Liver (tissue), 9 donors: Measurements from ENCODE around the gene SLC12A6. TPM values are rescaled to one million over a fixed set of nuclear protein-coding genes. Genes with fewer than 3 reads are reported as not detected.

Experiments used
- DNase-seq: peaks from one replicate; pipeline ENCODE4 v3.0.0-alpha.2; 2017; ENCODE audit warnings: low spot score
- H3K27ac ChIP-seq, 2 donors: one replicate each; pipeline ENCODE4 v1.7.0; 2013; ENCODE audit warnings: inconsistent platforms in 2 of 2, low read length in 2 of 2, control low read depth in 1 of 2, low read depth in 1 of 2, mild to moderate bottlenecking in 1 of 2
- H3K27me3 ChIP-seq, 4 donors: one replicate each; pipeline versions ENCODE4 v1.6.1 to v1.7.0; 2013; ENCODE audit warnings: low read length in 3 of 4, inconsistent platforms in 1 of 4, mild to moderate bottlenecking in 1 of 4, moderate library complexity in 1 of 4; ENCODE audit not compliant: control insufficient read depth in 4 of 4, insufficient read depth in 4 of 4
- H3K36me3 ChIP-seq, 4 donors: one replicate each; pipeline versions ENCODE4 v1.6.1 to v1.7.0; 2013; ENCODE audit warnings: low read length in 3 of 4, mild to moderate bottlenecking in 3 of 4, low read depth in 1 of 4, moderate library complexity in 1 of 4; ENCODE audit not compliant: control insufficient read depth in 4 of 4, insufficient read depth in 3 of 4
- H3K4me1 ChIP-seq, 4 donors: one replicate each; pipeline versions ENCODE4 v1.6.1 to v1.7.0; 2013; ENCODE audit warnings: low read length in 3 of 4, mild to moderate bottlenecking in 3 of 4, moderate library complexity in 1 of 4; ENCODE audit not compliant: control insufficient read depth in 4 of 4, insufficient read depth in 4 of 4
- H3K4me3 ChIP-seq, 3 donors: one replicate each; pipeline versions ENCODE4 v1.6.1 to v1.7.0; 2013; ENCODE audit warnings: low read length in 3 of 3, control low read depth in 1 of 3, low read depth in 1 of 3, mild to moderate bottlenecking in 1 of 3
- H3K9ac ChIP-seq, 2 donors: one replicate each; pipeline ENCODE4 v1.7.0; 2013; ENCODE audit warnings: low read length in 2 of 2, mild to moderate bottlenecking in 2 of 2, moderate library complexity in 2 of 2, control low read depth in 1 of 2, low read depth in 1 of 2
- H3K9me3 ChIP-seq, 4 donors: one replicate each; pipeline versions ENCODE4 v1.6.1 to v1.7.0; 2013; ENCODE audit warnings: low read length in 3 of 4; ENCODE audit not compliant: control insufficient read depth in 4 of 4
- EGR1 ChIP-seq, 2 donors: IDR thresholded peaks; 2 replicates each; pipeline ENCODE4 v1.6.1; 2016 to 2018; ENCODE audit warnings: antibody characterized with exemption in 2 of 2, low read depth in 2 of 2
- FOXA1 ChIP-seq: IDR thresholded peaks from 2 replicates; pipeline ENCODE4 v1.6.1; 2016; ENCODE audit warnings: antibody characterized with exemption
- FOXA2 ChIP-seq: IDR thresholded peaks from 2 replicates; pipeline ENCODE4 v1.6.1; 2016; ENCODE audit warnings: antibody characterized with exemption
- HNF4A ChIP-seq, 2 donors: conservative IDR thresholded peaks; 2 replicates each; pipeline ENCODE4 v1.6.1; 2016; ENCODE audit warnings: antibody characterized with exemption in 2 of 2, mild to moderate bottlenecking in 2 of 2
- HNF4G ChIP-seq: IDR thresholded peaks from 2 replicates; pipeline ENCODE4 v1.6.1; 2016; ENCODE audit warnings: antibody characterized with exemption
- JUND ChIP-seq, 2 donors: IDR thresholded peaks; 2 replicates each; pipeline ENCODE4 v1.6.1; 2016; ENCODE audit warnings: antibody characterized with exemption in 2 of 2
- MAX ChIP-seq: IDR thresholded peaks from 2 replicates; pipeline ENCODE4 v1.6.1; 2016; ENCODE audit warnings: antibody characterized with exemption
- NR2F2 ChIP-seq: IDR thresholded peaks from 2 replicates; pipeline ENCODE4 v1.6.1; 2016; ENCODE audit warnings: antibody characterized with exemption
- RAD21 ChIP-seq, 2 donors: IDR thresholded peaks; 2 replicates each; pipeline ENCODE4 v1.6.1; 2016; ENCODE audit warnings: antibody characterized with exemption in 2 of 2, mild to moderate bottlenecking in 2 of 2
- REST ChIP-seq: IDR thresholded peaks from 2 replicates; pipeline ENCODE4 v1.6.1; 2016; ENCODE audit warnings: antibody characterized with exemption, mild to moderate bottlenecking
- SP1 ChIP-seq: IDR thresholded peaks from 2 replicates; pipeline ENCODE4 v1.6.1; 2018; ENCODE audit warnings: antibody characterized with exemption, mild to moderate bottlenecking
- TAF1 ChIP-seq: conservative IDR thresholded peaks from 2 replicates; pipeline ENCODE4 v1.6.1; 2016; ENCODE audit warnings: antibody characterized with exemption, mild to moderate bottlenecking
- YY1 ChIP-seq: IDR thresholded peaks from 2 replicates; pipeline ENCODE4 v1.6.1; 2016; ENCODE audit warnings: antibody characterized with exemption, mild to moderate bottlenecking
- WGBS: extraction: QIAGEN DNeasy Blood & Tissue Kit; methylation state at CpG from one replicate; pipeline ENCODE4 v1.1.7; 2013; 5-methylcytosine and 5-hydroxymethylcytosine counted together
- polyA plus RNA-seq, 2 donors: library from polyadenylated mRNA; stranded (reverse) in 1 of 2; unstranded in 1 of 2; fragments of 200-250 nt in 1 of 2; fragments of >200 nt in 1 of 2; fragmentation: Nextera tagmentation in 1 of 2; extraction: Ambion mirVana in 1 of 2; gene quantifications; one replicate each; pipeline versions ENCODE4 v1.2.1 to v1.2.3, GENCODE V29; 2013 to 2015
- total RNA-seq, 2 donors: library from RNA; depleted of rRNA; stranded (reverse); fragments of >200 nt; gene quantifications; one replicate each; pipeline ENCODE4 v1.2.3, GENCODE V29; 2014
- TF ChIP-seq, protein P1 (sequence below): IDR thresholded peaks from 2 replicates; pipeline ENCODE4 v1.6.1; 2016; ENCODE audit warnings: antibody characterized with exemption
- TF ChIP-seq, protein P2 (sequence below): fragments of 150-350 bp; IDR thresholded peaks from 2 replicates; pipeline ENCODE4 v1.5.1; 2017; ENCODE audit warnings: improper control_type of control experiment, low read depth, low read length; ENCODE audit not compliant: missing input control
- donor health status: healthy.
- donor health status: healthy.
- donor health status: healthy.
- donor health status: healthy.
- donor health status: healthy.

The SLC12A6 gene
- total and polyA plus RNA-seq, 4 donors: 1.9 to 17.8 (median 7.1) TPM

- no peaks in the 10 kb centered on the region for H3K4me1 ChIP-seq
- H3K9ac ChIP-seq: no peak overlapping the region
- no peaks in the 10 kb centered on the region for H3K36me3 ChIP-seq
- no peaks in the 10 kb centered on the region for H3K9me3 ChIP-seq
- no peaks in the 10 kb centered on the region for H3K27me3 ChIP-seq
- TF ChIP-seq REST (no peak), YY1 (no peak), JUND (IDR thresholded peaks at IDR 0.05) (no peak)
- H3K27ac ChIP-seq: no peak overlapping the region
- no peak overlapping the region for H3K4me3 ChIP-seq
- DNase-seq: no peak
Measured at GRCh38 chr15:34325368-34325767, 12.2 kb downstream of the SLC12A6 start.

- WGBS: 93% methylated on average over 1 of the region's 1 CpG
- no peak for TF ChIP-seq HNF4G
- TF ChIP-seq HNF4A (conservative IDR thresholded peaks at IDR 0.05): no peak
- TF ChIP-seq EGR1 (IDR thresholded peaks at IDR 0.05; ENCODE audit: low read depth in 2 of 2): no peak
- TF ChIP-seq TAF1: no peak
- TF ChIP-seq, protein P1, sequence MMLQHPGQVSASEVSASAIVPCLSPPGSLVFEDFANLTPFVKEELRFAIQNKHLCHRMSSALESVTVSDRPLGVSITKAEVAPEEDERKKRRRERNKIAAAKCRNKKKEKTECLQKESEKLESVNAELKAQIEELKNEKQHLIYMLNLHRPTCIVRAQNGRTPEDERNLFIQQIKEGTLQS: no peak
- no peak for TF ChIP-seq JUND (IDR thresholded peaks at IDR 0.05)
- TF ChIP-seq RAD21 (IDR thresholded peaks at IDR 0.05): no peak
- TF ChIP-seq FOXA2: no peak
- TF ChIP-seq YY1: no peak
- TF ChIP-seq, protein P2, sequence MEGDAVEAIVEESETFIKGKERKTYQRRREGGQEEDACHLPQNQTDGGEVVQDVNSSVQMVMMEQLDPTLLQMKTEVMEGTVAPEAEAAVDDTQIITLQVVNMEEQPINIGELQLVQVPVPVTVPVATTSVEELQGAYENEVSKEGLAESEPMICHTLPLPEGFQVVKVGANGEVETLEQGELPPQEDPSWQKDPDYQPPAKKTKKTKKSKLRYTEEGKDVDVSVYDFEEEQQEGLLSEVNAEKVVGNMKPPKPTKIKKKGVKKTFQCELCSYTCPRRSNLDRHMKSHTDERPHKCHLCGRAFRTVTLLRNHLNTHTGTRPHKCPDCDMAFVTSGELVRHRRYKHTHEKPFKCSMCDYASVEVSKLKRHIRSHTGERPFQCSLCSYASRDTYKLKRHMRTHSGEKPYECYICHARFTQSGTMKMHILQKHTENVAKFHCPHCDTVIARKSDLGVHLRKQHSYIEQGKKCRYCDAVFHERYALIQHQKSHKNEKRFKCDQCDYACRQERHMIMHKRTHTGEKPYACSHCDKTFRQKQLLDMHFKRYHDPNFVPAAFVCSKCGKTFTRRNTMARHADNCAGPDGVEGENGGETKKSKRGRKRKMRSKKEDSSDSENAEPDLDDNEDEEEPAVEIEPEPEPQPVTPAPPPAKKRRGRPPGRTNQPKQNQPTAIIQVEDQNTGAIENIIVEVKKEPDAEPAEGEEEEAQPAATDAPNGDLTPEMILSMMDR: no peak
- no peak for TF ChIP-seq FOXA1
- TF ChIP-seq REST: no peak
- TF ChIP-seq NR2F2: no peak
- no peak for TF ChIP-seq SP1
- TF ChIP-seq MAX: no peak
- no peak for DNase-seq
- Histone ChIP-seq H3K27me3 (no peaks in the 10 kb centered on the region), H3K9ac (no peak overlapping the region), H3K36me3 (no peaks in the 10 kb centered on the region), H3K9me3 (no peaks in the 10 kb centered on the region), H3K4me3 (no peak overlapping the region), H3K27ac (no peak overlapping the region), H3K4me1 (no peaks in the 10 kb centered on the region)
Measured at GRCh38 chr15:34324933-34325332, 12.6 kb downstream of the SLC12A6 start.
